ENCODE measurements around the gene NDRG4.
"Not testable (repeated sequence)": the region's sequence is repeated elsewhere in the genome, so short reads cannot be mapped to it uniquely, and the experiment has no call there.

Gene NDRG4

GRCh38 chr16:58465817-58466216, 34.1 kb upstream of the NDRG4 start:
- DNase-seq, result no peak

DNA sequence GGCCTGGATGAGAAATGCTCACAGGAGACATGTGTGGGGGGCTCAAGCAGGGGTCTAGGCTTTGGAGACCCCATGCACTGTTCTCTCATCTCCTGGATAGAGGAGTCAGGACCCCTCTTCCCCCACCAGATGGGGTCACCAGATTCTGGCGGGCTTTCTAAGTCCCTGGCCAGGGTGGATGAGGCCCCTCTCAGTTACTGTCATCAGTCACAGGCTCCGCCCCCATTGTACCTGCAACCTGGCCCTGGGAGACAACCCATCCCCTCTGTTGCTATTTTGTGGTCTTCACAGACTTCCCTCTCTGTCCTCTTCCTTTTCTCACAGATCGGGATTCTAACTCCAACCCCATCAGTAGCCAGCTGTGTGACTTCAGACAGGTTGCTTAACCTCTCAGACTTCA, 33.5 kb upstream of the NDRG4 start:
- no peak for DNase-seq

- DNase-seq, result no peak
These were observed 32.0 kb upstream of the NDRG4 start for GRCh38 chr16:58467905-58468304.

DNA sequence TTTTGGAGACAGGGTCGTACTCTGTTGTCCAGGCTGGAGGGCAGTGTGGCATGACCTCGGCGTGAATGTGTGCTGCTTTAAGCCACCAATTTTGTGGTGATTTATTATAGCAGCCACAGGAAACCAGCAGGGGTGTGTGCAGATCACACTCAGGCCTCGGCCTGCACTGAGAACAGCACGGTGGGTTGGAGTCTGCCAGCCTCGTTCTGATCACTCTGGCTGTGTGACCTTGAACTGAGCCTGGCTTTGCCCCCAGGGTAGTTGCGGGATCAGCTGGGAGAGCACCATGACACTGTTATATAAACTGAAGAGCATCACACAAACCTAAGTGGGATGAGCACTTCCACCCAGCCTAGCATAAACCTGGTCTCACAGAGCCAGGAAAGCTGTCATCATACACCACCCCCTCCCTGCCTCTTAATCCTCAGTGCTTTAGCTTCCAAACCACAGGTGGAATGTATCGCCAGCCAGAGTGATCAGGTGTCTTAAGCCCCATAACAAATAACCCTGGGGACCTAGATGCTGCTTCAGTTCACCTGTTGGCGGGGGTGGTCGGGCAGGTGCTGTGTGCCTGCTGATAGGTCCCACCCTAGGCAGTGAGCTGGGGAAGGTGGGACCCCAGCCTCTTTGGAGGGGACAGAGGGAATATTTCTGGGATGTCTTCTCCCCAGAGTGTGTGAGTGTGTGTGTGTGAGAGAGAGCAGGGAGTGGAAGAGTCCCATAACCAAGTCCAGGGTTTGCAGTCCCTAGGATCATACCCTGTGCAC, 28.6 kb upstream of the NDRG4 start:
- no peak for DNase-seq

- DNase-seq, result no peak
These were observed 27.7 kb upstream of the NDRG4 start for GRCh38 chr16:58472266-58472665.

DNA sequence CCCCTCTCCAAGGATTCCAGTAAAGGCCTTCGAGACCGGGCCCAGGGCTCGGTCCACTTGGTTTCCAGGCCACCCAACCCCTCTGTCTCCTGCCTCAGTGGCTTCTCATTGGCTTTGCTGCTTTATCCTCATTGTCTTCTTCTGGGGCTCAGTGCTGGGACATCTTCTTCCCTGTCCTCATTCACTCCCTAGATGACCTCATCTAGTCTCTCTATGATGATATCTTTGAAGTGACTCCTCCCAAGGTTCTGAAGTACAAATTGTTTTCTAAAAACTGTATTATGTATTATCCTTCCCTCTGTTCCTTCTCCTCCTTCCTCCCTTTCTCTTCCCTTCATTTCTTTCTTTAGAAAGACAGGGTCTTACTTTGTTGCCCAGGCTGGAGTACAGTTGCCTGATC, 27.1 kb upstream of the NDRG4 start:
- DNase-seq, result no peak

DNA sequence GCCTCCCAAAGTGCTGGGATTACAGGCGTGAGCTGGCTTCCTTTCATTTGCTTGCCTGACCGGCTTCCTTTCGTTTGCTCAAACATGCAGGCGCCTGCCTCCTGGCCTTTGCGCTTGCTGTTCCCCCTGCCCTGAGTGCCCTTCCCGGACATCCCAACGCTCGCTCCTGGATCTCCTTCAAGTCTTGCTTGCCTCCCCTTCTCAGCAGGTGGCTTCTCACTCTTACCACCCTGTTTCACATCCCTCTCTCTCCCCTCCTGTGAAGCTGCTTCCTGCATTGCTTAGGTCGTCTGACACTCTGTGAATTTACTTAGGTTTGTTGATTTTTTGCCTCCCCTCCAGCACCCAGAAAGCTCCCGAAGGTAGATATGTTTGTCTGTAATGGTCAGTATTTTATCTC, 25.6 kb upstream of the NDRG4 start:
- no peak for DNase-seq

DNA sequence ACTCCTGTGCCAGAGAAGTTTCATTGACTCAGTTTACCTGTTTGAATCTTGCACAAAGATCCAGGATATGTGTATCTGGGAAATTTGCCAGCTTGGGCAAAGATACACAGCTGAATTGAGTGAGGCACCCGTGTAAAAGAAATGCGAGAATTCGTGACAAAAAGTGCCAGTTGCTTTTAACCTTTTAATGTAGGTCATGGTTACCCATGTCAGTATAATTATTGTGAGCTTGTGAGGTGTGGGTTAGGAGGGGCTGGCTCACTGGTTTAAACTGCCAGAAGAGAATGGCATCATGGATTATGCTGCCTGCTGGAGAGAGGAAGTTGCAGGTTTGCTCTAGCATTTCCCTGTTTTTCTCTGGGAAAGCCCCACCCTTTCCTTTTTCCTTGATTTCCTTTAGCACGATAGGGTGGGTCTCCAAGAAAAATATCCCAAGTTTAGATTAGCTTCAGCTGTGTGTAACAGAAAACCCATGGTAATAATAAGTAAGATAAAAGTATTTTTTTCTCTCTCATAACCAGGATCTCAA, 24.8 kb upstream of the NDRG4 start:
- no peak for DNase-seq

DNA sequence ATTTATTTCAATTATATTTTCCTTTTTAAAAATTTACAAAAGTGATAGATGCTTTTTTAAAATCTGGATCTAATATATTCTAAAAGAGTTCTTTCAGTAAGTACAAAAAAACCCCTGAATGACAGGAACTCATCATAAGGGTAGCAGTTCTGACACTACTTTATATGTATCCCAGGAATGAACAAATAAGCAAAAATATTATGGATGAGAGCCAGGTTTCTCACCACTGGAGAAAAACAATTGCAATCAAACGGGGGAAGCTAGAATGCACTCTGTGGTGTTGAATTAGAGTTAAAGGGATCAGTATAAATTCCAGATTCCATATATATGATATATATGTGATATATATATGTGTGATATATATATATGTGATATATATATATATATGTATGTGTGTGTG, 23.2 kb upstream of the NDRG4 start:
- DNase-seq, result no peak

DNA sequence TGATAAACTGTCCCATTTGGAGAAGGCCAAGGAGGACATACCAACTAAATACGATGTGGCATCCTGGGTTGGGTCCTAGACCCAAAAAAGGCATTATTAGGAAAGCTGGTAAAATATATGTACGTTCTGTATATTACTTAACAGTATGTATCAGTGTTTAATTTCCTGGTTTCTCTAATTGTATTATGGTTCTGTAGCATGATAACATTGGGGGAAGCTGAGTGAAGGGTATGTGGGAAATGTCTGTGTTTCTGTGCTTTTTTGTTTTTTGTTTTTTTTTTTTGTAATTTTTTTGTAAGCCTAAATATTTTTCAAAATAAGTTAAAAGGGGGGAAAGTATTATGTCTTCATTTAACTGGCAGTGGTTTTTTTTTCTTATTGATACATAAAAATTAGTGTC, 21.5 kb upstream of the NDRG4 start:
- no peak for DNase-seq

- no peak for DNase-seq
These were observed 18.6 kb upstream of the NDRG4 start for GRCh38 chr16:58481226-58481869.

GRCh38 chr16:58481931-58482330, 18.0 kb upstream of the NDRG4 start:
- DNase-seq, result no peak

DNA sequence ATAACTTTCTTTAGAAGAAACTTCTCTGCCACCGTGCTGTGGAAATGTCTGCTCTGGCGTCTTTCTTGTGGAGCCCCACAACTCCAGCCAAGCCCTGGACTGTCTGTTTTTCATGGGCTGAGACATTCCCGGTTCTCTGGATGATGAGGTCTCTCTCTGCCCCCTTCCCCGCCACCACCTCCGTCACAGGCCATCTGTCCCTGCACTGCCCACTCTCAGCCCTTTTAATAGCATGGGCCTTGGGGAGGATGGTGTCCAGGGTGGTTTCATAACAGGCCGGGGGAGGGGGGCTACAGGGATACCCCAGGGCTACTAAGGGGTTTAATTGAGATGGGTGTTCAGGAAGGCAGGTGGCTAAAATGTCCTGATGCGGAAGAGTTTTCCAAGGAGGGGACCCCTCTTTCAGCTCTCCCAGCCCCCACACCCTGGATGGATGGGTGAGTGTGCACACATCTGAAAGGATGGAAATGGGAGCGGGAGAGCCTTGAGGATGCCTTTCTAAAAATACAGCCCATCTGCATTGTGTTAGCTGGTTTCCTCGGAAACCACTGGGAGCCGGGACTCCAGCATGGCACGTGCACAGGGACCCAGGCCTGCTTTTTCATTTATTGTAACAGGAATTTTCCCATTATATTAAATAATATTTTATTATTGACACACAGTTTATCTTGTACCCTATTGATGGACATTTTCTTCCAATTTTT, 14.6 kb upstream of the NDRG4 start:
- DNase-seq, result no peak

- peak; percentile 41 for DNase-seq
These were observed 12.2 kb upstream of the NDRG4 start for GRCh38 chr16:58487566-58488351.

GRCh38 chr16:58488531-58488930, 11.4 kb upstream of the NDRG4 start:
- DNase-seq, result no peak

DNA sequence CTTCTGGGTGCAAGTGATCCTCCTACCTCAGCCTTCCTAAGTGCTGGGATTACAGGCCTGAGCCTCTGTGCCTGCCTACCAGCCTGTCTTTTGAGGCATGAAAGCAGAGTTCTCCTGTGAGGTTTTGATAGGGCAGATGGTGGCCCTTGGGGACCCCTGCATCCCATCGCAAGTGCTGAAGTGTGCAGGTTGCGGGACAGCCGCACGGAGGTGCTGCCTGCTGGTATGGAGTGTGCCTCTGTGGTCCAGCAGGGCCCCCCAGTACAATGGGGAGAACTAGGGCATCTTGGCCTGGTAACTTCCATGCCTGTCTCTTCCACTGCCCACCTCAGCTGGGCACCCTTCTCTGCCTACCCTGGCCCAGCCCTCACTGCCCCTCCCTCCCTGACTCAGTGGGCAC, 9.9 kb upstream of the NDRG4 start:
- DNase-seq, result no peak

DNA sequence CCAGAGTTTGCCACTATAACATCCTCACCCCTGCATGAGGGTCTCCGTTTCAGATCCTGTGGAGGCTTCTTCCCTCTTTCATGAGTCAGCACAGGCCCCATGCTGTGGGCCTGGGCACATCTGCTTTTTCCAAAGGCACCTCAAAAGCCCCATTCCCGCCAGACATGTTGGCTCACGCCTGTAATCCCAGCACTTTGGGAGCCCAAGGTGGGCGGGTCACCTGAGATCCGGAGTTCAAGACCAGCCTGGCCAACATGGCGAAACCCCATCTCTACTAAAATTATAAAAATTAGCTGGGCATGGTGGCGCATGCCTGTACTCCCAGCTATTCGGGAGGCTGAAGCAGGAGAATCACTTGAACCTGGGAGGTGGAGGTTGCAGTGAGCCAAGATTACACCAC, 9.4 kb upstream of the NDRG4 start:
- DNase-seq, result not testable (repeated sequence)

DNA sequence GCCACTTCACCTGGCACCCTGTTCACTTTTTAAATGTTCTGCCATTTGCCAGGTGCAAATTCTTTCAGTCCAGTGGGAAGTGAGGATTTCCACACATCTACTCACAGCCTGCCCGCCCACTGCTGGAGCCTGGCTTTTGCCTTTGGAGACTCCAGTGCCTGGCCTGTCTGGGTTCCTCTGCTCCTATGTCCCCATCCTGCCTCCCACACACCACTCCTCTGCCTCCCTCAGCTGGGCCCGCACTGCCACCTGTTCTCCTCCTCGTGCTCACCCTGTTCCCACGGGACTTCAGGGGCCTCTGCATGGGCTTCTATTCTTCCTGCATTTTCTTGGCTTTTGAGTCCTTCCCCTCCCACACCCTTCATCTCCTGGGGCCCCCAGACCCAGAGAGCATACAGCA, 7.9 kb upstream of the NDRG4 start:
- no peak for DNase-seq

DNA sequence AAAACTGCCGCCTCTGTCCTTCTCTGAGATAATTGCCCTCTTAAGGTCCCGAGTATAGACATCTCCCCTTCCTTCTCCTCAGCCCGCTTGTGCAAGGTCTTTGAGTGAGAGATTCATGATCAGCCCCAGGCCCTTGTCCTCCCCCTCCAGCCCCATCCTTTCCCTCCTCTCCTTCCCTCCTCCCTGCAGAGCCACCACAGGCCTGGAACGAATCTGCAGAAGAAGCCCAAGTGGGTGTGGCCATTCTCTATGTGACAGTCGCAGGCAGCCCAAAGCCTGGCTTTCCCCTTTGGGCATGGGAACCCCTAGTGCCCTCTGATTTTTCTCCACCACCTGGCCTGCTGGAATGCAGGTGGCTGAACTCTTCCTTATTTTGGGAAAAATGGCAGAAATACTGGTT, 7.2 kb upstream of the NDRG4 start:
- DNase-seq, result no peak

DNA sequence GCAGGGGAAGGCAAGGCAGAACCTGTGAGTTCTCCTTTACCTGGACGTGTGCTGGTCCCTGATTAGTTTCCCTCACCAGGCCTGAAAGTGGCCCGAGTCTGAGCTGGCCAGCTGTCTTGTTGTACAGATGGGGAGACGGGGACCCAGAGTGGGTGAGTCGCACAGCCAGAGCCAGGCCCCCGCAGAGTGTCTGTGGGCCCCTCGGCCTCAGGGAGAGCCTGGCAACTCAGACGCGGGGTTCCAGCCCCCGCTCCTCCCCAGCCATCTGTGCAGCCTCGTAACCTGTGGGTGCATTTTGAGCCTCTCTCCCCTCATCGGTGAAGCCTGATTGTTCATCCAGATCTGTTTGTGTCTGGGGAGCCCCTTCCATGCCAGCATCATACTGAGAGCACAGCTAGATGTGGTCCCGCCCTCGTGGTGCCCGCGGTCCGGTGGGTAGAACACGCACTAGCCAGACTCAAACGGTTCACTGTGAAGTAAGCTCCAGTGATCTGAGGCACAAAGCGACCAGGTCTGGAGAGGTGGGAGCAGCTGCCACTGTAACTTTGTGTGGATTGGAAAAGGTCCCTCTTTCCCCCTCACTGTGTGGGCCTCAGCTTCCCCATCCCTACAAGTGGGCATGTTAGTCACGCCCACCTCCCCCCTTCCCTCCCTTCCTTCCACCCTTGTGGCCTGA, 6.0 kb upstream of the NDRG4 start:
- DNase-seq, result no peak

- DNase-seq, result peak; percentile 38
These were observed 4.9 kb upstream of the NDRG4 start for GRCh38 chr16:58494981-58495520.

All from stimulated activated naive CD4-positive, alpha-beta T cell treated with Interleukin-2 at 50 U/mL for 16 hours (primary cell).